Activated B cell treated with CpG ODN at 0.5 μM for 24 hours (primary cell): ENCODE results near the gene LOC101059915.
A peak's percentile ranks its signal among the peaks of the same experiment; 100 is the strongest.

Experiments
- ATAC-seq: fragments of 200-7000 bp; cut with Tn5 transposase; one replicate; pipeline ENCODE4 v1.10.0; 2021; ENCODE audit warnings: low read depth, mild to moderate bottlenecking, moderate library complexity
- CTCF ChIA-PET: fragments of 350-600 bp; sonication (Branson Sonifier 250); formaldehyde crosslinking; loops from one replicate; lab custom pipeline; 2021; ENCODE audit warnings: antibody characterized with exemption; lab: Charles Lee
- POLR2A ChIA-PET: fragments of 350-600 bp; sonication (Branson Sonifier 250); formaldehyde crosslinking; loops from one replicate; lab custom pipeline; 2021; ENCODE audit warnings: antibody characterized with exemption; lab: Charles Lee
- DNase-seq: peaks from one replicate; pipeline ENCODE4 v3.0.0; 2022
- H3K27ac Mint-ChIP-seq: one replicate; pipeline ENCODE4 v1.8.0; 2020; ENCODE audit warnings: mixed read lengths
- H3K27me3 Mint-ChIP-seq: one replicate; pipeline ENCODE4 v1.8.0; 2021; ENCODE audit warnings: mixed read lengths
- H3K36me3 Mint-ChIP-seq: one replicate; pipeline ENCODE4 v1.8.0; 2021; ENCODE audit warnings: low read depth, mixed read lengths
- H3K4me1 Mint-ChIP-seq: one replicate; pipeline ENCODE4 v1.8.0; 2021; ENCODE audit warnings: mixed read lengths
- H3K4me3 Mint-ChIP-seq: one replicate; pipeline ENCODE4 v1.8.0; 2020; ENCODE audit warnings: mild to moderate bottlenecking, mixed read lengths
- H3K9me3 Mint-ChIP-seq: one replicate; pipeline ENCODE4 v1.8.0; 2020; ENCODE audit warnings: mixed read lengths
- intact Hi-C: fragments of 100-400 bp; cut with micrococcal nuclease; formaldehyde crosslinking; loops from one replicate; pipeline ENCODE4 v1.15.1; 2024
- TF ChIP-seq, protein P1 (sequence below): fragments of 200-600 bp; IDR thresholded peaks from one replicate; pipeline ENCODE4 v1.8.0; 2022; ENCODE audit warnings: antibody characterized with exemption, mild to moderate bottlenecking

Gene LOC101059915

DNA sequence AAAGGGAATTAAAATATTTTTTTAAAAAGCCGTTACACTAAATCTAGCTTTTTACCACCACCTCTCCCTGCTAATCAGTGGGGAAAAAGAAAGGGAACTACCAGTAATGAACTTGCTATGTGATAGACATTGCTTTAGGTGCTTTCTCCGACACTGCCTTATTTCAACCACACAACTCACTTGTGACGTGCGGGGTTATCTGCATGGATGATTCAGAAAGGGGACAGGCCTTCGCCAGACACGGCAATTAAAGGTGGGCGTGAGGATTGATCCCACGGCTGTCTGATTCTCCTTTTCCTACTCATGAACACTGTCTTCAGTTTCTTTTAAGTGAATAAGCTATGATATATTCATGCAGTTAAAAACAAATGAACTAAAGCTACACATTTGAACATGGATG is 48.2 kb upstream of the LOC101059915 start:
- H3K9me3 Mint-ChIP-seq = no peaks in the 10 kb centered on the region
- H3K27me3 Mint-ChIP-seq = no peaks in the 10 kb centered on the region
- DNase-seq (no peak), ATAC-seq (peak; percentile 43)
- TF ChIP-seq, protein P1, sequence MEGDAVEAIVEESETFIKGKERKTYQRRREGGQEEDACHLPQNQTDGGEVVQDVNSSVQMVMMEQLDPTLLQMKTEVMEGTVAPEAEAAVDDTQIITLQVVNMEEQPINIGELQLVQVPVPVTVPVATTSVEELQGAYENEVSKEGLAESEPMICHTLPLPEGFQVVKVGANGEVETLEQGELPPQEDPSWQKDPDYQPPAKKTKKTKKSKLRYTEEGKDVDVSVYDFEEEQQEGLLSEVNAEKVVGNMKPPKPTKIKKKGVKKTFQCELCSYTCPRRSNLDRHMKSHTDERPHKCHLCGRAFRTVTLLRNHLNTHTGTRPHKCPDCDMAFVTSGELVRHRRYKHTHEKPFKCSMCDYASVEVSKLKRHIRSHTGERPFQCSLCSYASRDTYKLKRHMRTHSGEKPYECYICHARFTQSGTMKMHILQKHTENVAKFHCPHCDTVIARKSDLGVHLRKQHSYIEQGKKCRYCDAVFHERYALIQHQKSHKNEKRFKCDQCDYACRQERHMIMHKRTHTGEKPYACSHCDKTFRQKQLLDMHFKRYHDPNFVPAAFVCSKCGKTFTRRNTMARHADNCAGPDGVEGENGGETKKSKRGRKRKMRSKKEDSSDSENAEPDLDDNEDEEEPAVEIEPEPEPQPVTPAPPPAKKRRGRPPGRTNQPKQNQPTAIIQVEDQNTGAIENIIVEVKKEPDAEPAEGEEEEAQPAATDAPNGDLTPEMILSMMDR = no peak
- H3K36me3 Mint-ChIP-seq = peaks cover 9% of the 10 kb centered on the region
- ChIA-PET POLR2A (interaction anchor here (0.6 to 3.5 kb wide), 5 partner anchors 11 to 514 kb away, joined by 4 to 20 read pairs (median 5); partner anchors contain the start of gene OGT), CTCF (interaction anchor here (1.4 to 1.6 kb wide), 2 partner anchors 10 to 33 kb away, joined by 5 read pairs; no protein-coding TSS in a partner anchor)
- peak overlapping the region; percentile 64 for H3K4me3 Mint-ChIP-seq
- H3K27ac Mint-ChIP-seq = peak overlapping the region; percentile 84
- intact Hi-C loops = loop anchor here (1.0 to 2.0 kb wide), 3 partner anchors 10 to 32 kb away; no protein-coding TSS in a partner anchor
- peaks cover 70% of the 10 kb centered on the region for H3K4me1 Mint-ChIP-seq

DNA sequence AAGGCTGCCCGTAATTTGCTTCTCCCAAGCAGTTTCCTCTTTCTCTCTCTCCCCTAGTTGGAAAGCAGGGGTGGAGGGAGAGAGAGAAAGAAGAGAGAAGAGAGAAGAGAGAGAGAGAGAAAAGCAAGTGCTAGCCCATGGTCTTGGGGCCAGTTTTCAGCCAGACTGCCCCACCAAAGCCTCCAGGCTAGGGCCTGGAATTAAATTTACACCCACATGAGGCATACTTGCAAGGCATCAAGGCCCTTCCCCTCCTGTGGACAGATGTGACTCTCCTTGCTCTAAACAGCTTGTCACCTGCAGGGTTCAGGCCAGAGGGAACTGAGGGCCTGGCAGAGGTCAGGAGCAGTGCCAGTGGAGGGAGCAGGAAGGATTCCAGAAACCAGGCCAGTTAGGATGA is 47.4 kb upstream of the LOC101059915 start:
- no peaks in the 10 kb centered on the region for H3K27me3 Mint-ChIP-seq
- no peak overlapping the region for H3K4me3 Mint-ChIP-seq
- TF ChIP-seq, protein P1 = no peak
- peak overlapping the region; percentile 50 for H3K27ac Mint-ChIP-seq
- intact Hi-C loops = loop anchor here (1.0 to 2.0 kb wide), 3 partner anchors 9 to 31 kb away; no protein-coding TSS in a partner anchor
- no peaks in the 10 kb centered on the region for H3K9me3 Mint-ChIP-seq
- DNase-seq (no peak), ATAC-seq (no peak)
- peaks cover 74% of the 10 kb centered on the region for H3K4me1 Mint-ChIP-seq
- CTCF ChIA-PET = no interaction called here
- peaks cover 4% of the 10 kb centered on the region for H3K36me3 Mint-ChIP-seq
- POLR2A ChIA-PET = interaction anchor here (1.2 to 3.5 kb wide), 3 partner anchors 10 to 87 kb away, joined by 4 to 20 read pairs (median 14); partner anchors contain the start of gene OGT

DNA sequence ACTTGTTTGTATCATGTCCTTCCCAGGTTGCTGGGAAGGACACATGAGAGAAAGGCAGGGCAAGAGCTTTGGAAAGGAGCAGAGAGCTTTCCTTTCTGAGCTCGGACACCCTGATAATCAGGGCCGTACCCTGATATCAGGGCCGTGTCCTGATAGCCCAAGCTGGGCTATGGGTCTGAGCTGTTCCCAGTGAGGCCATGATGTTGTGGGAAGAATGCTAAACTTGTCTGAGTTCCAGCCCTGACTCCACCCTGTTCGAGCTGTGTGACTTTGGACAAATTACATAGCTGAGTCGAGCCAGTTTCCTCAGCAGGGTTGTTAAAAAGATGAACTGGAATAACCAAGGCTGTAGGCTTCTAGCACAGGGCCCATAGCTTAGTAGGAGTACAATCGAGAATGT is 45.7 kb upstream of the LOC101059915 start:
- H3K27ac Mint-ChIP-seq = no peak overlapping the region
- intact Hi-C loops = no loop called here
- H3K4me1 Mint-ChIP-seq = peaks cover 73% of the 10 kb centered on the region
- ATAC-seq = no peak
- POLR2A ChIA-PET = interaction anchor here (0.7 to 3.5 kb wide), 3 partner anchors 16 to 88 kb away, joined by 7 to 20 read pairs (median 12); partner anchors contain the start of gene OGT
- no peak overlapping the region for H3K4me3 Mint-ChIP-seq
- TF ChIP-seq, protein P1 = no peak
- H3K9me3 Mint-ChIP-seq = no peaks in the 10 kb centered on the region
- H3K36me3 Mint-ChIP-seq = no peaks in the 10 kb centered on the region
- CTCF ChIA-PET = interaction anchor here (1.2 kb wide), 1 partner anchor 29 kb away, joined by 3 read pairs; no protein-coding TSS in a partner anchor
- H3K27me3 Mint-ChIP-seq = no peaks in the 10 kb centered on the region
- no peak for DNase-seq

DNA sequence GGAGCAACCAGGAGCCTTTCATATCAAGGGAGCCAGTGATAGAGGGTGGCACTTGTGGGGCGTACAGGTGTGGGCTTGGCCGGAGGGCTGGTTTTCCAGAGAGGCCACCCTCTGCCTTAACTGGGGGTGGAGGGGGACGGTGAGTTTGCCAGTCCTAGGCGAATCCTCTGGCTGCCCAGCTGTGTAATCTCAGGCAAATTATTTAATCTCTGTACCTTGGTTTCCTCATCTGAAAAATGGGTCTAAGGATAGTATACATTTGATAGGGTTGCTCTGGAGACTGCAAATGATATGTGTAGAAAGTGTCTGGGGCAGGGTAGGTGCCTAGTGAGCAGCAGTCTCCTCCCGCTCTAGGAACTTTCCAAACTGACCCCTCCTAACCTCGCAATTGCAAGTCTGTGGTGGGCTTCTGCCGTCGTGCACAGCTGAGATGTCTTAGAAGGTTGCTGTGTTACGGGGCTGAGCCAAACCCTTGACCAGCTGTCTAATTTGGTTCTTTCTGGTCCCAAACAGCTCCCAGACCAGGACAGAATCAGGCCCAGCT is 45.2 kb upstream of the LOC101059915 start:
- no peak for ATAC-seq
- TF ChIP-seq, protein P1 = no peak
- Mint-ChIP-seq H3K4me1 (peaks cover 68% of the 10 kb centered on the region), H3K27ac (peak overlapping the region; percentile 73), H3K4me3 (no peak overlapping the region), H3K27me3 (no peaks in the 10 kb centered on the region), H3K36me3 (no peaks in the 10 kb centered on the region), H3K9me3 (no peaks in the 10 kb centered on the region)
- CTCF ChIA-PET = interaction anchor here (1.2 kb wide), 1 partner anchor 28 kb away, joined by 3 read pairs; no protein-coding TSS in a partner anchor
- DNase-seq = no peak
- POLR2A ChIA-PET = interaction anchor here (0.7 to 3.5 kb wide), 5 partner anchors 11 to 90 kb away, joined by 4 to 20 read pairs (median 7); partner anchors contain the start of gene OGT
- intact Hi-C loops = no loop called here
